HG03521 (cell line): ENCODE measurements around the gene TEX38.

Experiments
- ATAC-seq: cut with Tn5 transposase; IDR thresholded peaks from one replicate; pipeline ENCODE4 v1.9.1; 2021; ENCODE audit warnings: mild to moderate bottlenecking, moderate library complexity; ENCODE audit not compliant: unreplicated experiment

The TEX38 gene

GRCh38 chr1:46721204-46721603 is 49.5 kb downstream of the TEX38 start:
- no peak for ATAC-seq

- no peak for ATAC-seq
These were observed 50.1 kb downstream of the TEX38 start for GRCh38 chr1:46721686-46722205.
